Neural cell (in vitro differentiated cells): ENCODE data around the gene TREML1.

Experiments used
- CTCF ChIP-seq: fragments of 450-650 bp; IDR thresholded peaks from 2 replicates; pipeline ENCODE4 v1.5.1; 2014; ENCODE audit warnings: antibody characterized with exemption, mild to moderate bottlenecking, moderate library complexity; ENCODE audit not compliant: poor library complexity, severe bottlenecking
- POLR2AphosphoS5 ChIP-seq: IDR thresholded peaks from 2 replicates; pipeline ENCODE4 v1.6.1; 2012

- TF ChIP-seq POLR2AphosphoS5 (no peak), CTCF (no peak)
These were observed 47.6 kb upstream of the TREML1 start for GRCh38 chr6:41201764-41202173.
